Mesendoderm (in vitro differentiated cells): ENCODE data around the gene RALGAPA1.
"Not testable (repeated sequence)": the region's sequence is repeated elsewhere in the genome, so short reads cannot be mapped to it uniquely, and the experiment has no call there.

Experiments
- DNase-seq: peaks from one replicate; pipeline ENCODE4 v3.0.0; 2013
- H2AK5ac ChIP-seq: 2 replicates; pipeline ENCODE4 v1.6.1; 2013; ENCODE audit warnings: low read length, inconsistent platforms
- H2BK120ac ChIP-seq: 2 replicates; pipeline ENCODE4 v1.6.1; 2013; ENCODE audit warnings: low read depth, mild to moderate bottlenecking, low read length, moderate library complexity, mixed read lengths
- H2BK15ac ChIP-seq: replicated peaks from 2 replicates; pipeline ENCODE4 v1.6.1; 2013; ENCODE audit warnings: low read depth, mild to moderate bottlenecking, moderate library complexity
- H2BK5ac ChIP-seq: 2 replicates; pipeline ENCODE4 v1.6.1; 2013; ENCODE audit warnings: low read length, inconsistent platforms
- H3K18ac ChIP-seq: 2 replicates; pipeline ENCODE4 v1.6.1; 2013; ENCODE audit warnings: mild to moderate bottlenecking, low read length, mixed read lengths
- H3K23ac ChIP-seq: one replicate; pipeline ENCODE4 v1.6.1; 2013; ENCODE audit warnings: low read length
- H3K27ac ChIP-seq: 2 replicates; pipeline ENCODE4 v1.5.1; 2013; ENCODE audit warnings: low read depth, mild to moderate bottlenecking, inconsistent platforms, low read length, moderate library complexity
- H3K27me3 ChIP-seq: 2 replicates; pipeline ENCODE4 v1.6.1; 2013; ENCODE audit warnings: low read length, control low read depth, mild to moderate bottlenecking, inconsistent platforms; ENCODE audit not compliant: insufficient read depth, poor library complexity
- H3K36me3 ChIP-seq: 2 replicates; pipeline ENCODE4 v1.6.1; 2013; ENCODE audit warnings: low read length, inconsistent platforms; ENCODE audit not compliant: control insufficient read depth, insufficient read depth
- H3K4ac ChIP-seq: one replicate; pipeline ENCODE4 v1.6.1; 2013; ENCODE audit warnings: low read depth, mild to moderate bottlenecking, low read length, moderate library complexity
- H3K4me1 ChIP-seq: 2 replicates; pipeline ENCODE4 v1.6.1; 2013; ENCODE audit warnings: low read depth, low read length, inconsistent platforms; ENCODE audit not compliant: control insufficient read depth
- H3K4me2 ChIP-seq: 2 replicates; pipeline ENCODE4 v1.6.1; 2013; ENCODE audit warnings: low read length
- H3K4me3 ChIP-seq: 2 replicates; pipeline ENCODE4 v1.5.1; 2013; ENCODE audit warnings: mild to moderate bottlenecking, low read length
- H3K56ac ChIP-seq: one replicate; pipeline ENCODE4 v1.6.1; 2013; ENCODE audit warnings: low read length
- H3K79me1 ChIP-seq: 2 replicates; pipeline ENCODE4 v1.6.1; 2013; ENCODE audit warnings: low read length, inconsistent platforms
- H3K79me2 ChIP-seq: 2 replicates; pipeline ENCODE4 v1.6.1; 2013; ENCODE audit warnings: mild to moderate bottlenecking, low read length; ENCODE audit not compliant: control insufficient read depth, insufficient read depth
- H3K9ac ChIP-seq: 2 replicates; pipeline ENCODE4 v1.6.1; 2013; ENCODE audit warnings: low read length, inconsistent platforms
- H4K5ac ChIP-seq: one replicate; pipeline ENCODE4 v1.6.1; 2013; ENCODE audit warnings: low read length
- H4K8ac ChIP-seq: one replicate; pipeline ENCODE4 v1.6.1; 2013; ENCODE audit warnings: low read depth, mild to moderate bottlenecking, control low read depth, low read length, moderate library complexity
- WGBS: extraction: QIAGEN DNeasy Blood & Tissue Kit; methylation state at CpG from one replicate; pipeline ENCODE4 v1.1.7; 2013; ENCODE audit warnings: low lambda C conversion rate, missing lambda C conversion rate; ENCODE audit not compliant: insufficient coverage; ENCODE audit errors: extremely low coverage; 5-methylcytosine and 5-hydroxymethylcytosine counted together

RALGAPA1 gene

GRCh38 chr14:35851823-35852222 lies 42.7 kb upstream of the RALGAPA1 start:
- Histone ChIP-seq H3K18ac (no peak overlapping the region), H2BK120ac (no peak overlapping the region), H3K27me3 (no peaks in the 10 kb centered on the region), H3K27ac (no peak overlapping the region), H4K8ac (no peak overlapping the region), H2AK5ac (no peak overlapping the region), H3K4ac (no peak overlapping the region), H3K4me2 (no peak overlapping the region), H3K4me3 (no peak overlapping the region), H2BK5ac (no peak overlapping the region), H3K36me3 (no peaks in the 10 kb centered on the region), H4K5ac (no peak overlapping the region), H3K9ac (no peak overlapping the region), H3K23ac (no peak overlapping the region), H3K4me1 (no peaks in the 10 kb centered on the region), H3K56ac (no peak overlapping the region), H2BK15ac (no peak overlapping the region), H3K79me1 (no peaks in the 10 kb centered on the region), H3K79me2 (no peaks in the 10 kb centered on the region)
- no CpG with 5 or more reads among the region's 3 CpGs for WGBS
- no peak for DNase-seq

GRCh38 chr14:35849122-35849521 lies 40.0 kb upstream of the RALGAPA1 start:
- Histone ChIP-seq H2BK120ac (no peak overlapping the region), H2BK5ac (no peak overlapping the region), H2BK15ac (no peak overlapping the region), H3K27ac (no peak overlapping the region), H3K4me2 (no peak overlapping the region), H3K23ac (no peak overlapping the region), H3K56ac (no peak overlapping the region), H4K8ac (no peak overlapping the region), H3K9ac (no peak overlapping the region), H3K4me1 (no peaks in the 10 kb centered on the region), H3K36me3 (no peaks in the 10 kb centered on the region), H2AK5ac (no peak overlapping the region), H3K79me1 (no peaks in the 10 kb centered on the region), H3K18ac (no peak overlapping the region), H3K4me3 (no peak overlapping the region), H3K79me2 (no peaks in the 10 kb centered on the region), H3K27me3 (no peaks in the 10 kb centered on the region), H4K5ac (no peak overlapping the region), H3K4ac (no peak overlapping the region)
- no peak for DNase-seq
- WGBS: no CpG with 5 or more reads among the region's 1 CpG

- Histone ChIP-seq H3K56ac (no peak overlapping the region), H3K23ac (no peak overlapping the region), H3K4ac (no peak overlapping the region), H4K8ac (no peak overlapping the region), H3K4me3 (no peak overlapping the region), H3K79me1 (no peaks in the 10 kb centered on the region), H3K27me3 (no peaks in the 10 kb centered on the region), H3K18ac (no peak overlapping the region), H3K36me3 (no peaks in the 10 kb centered on the region), H3K27ac (no peak overlapping the region), H2BK15ac (no peak overlapping the region), H2BK120ac (no peak overlapping the region), H2BK5ac (no peak overlapping the region), H4K5ac (no peak overlapping the region), H2AK5ac (no peak overlapping the region), H3K79me2 (no peaks in the 10 kb centered on the region), H3K9ac (no peak overlapping the region), H3K4me2 (no peak overlapping the region), H3K4me1 (no peaks in the 10 kb centered on the region)
- DNase-seq: no peak
- WGBS: no CpG with 5 or more reads among the region's 2 CpGs
These were observed 38.5 kb upstream of the RALGAPA1 start for GRCh38 chr14:35847636-35848035.

GRCh38 chr14:35844494-35844893 lies 35.4 kb upstream of the RALGAPA1 start:
- Histone ChIP-seq H3K18ac (no peak overlapping the region), H4K5ac (no peak overlapping the region), H3K23ac (no peak overlapping the region), H2BK5ac (no peak overlapping the region), H3K56ac (no peak overlapping the region), H3K79me1 (no peaks in the 10 kb centered on the region), H4K8ac (no peak overlapping the region), H3K27me3 (no peaks in the 10 kb centered on the region), H2BK15ac (no peak overlapping the region), H2BK120ac (no peak overlapping the region), H3K36me3 (no peaks in the 10 kb centered on the region), H3K4ac (no peak overlapping the region), H3K27ac (no peak overlapping the region), H2AK5ac (no peak overlapping the region), H3K4me2 (no peak overlapping the region), H3K79me2 (no peaks in the 10 kb centered on the region), H3K4me1 (no peaks in the 10 kb centered on the region), H3K4me3 (no peak overlapping the region), H3K9ac (no peak overlapping the region)
- DNase-seq: no peak
- no CpG with 5 or more reads among the region's 8 CpGs for WGBS

GRCh38 chr14:35842245-35842644 lies 33.1 kb upstream of the RALGAPA1 start:
- H2AK5ac ChIP-seq, H3K4ac ChIP-seq, H3K4me2 ChIP-seq, H3K27ac ChIP-seq, H2BK5ac ChIP-seq, H3K23ac ChIP-seq, H2BK120ac ChIP-seq, H3K4me3 ChIP-seq, H3K79me1 ChIP-seq, H4K8ac ChIP-seq, H3K9ac ChIP-seq, H3K56ac ChIP-seq, H3K4me1 ChIP-seq, H4K5ac ChIP-seq, H3K79me2 ChIP-seq, H3K18ac ChIP-seq, H3K27me3 ChIP-seq, H2BK15ac ChIP-seq, DNase-seq, H3K36me3 ChIP-seq: not testable (repeated sequence)
- WGBS: no CpG with 5 or more reads among the region's 2 CpGs

GRCh38 chr14:35841704-35842103 lies 32.6 kb upstream of the RALGAPA1 start:
- H3K4me2 ChIP-seq, H3K4me1 ChIP-seq, H3K4ac ChIP-seq, H2BK15ac ChIP-seq, H3K79me1 ChIP-seq, H2BK5ac ChIP-seq, H3K23ac ChIP-seq, H3K18ac ChIP-seq, H4K8ac ChIP-seq, H2BK120ac ChIP-seq, H3K9ac ChIP-seq, H3K36me3 ChIP-seq, H2AK5ac ChIP-seq, H3K27ac ChIP-seq, H3K4me3 ChIP-seq, H4K5ac ChIP-seq, DNase-seq, H3K27me3 ChIP-seq, H3K79me2 ChIP-seq, H3K56ac ChIP-seq: not testable (repeated sequence)
- no CpG with 5 or more reads among the region's 2 CpGs for WGBS
